Panc1 (cell line): Measurements from ENCODE around the gene PEX5L.

Experiments
- POLR2AphosphoS5 ChIP-seq: IDR thresholded peaks from 2 replicates; pipeline ENCODE4 v1.6.1; 2012; ENCODE audit warnings: mild to moderate bottlenecking, low read depth, low read length, moderate library complexity
- SIN3A ChIP-seq: IDR thresholded peaks from 2 replicates; pipeline ENCODE4 v1.6.1; 2012; ENCODE audit warnings: low read depth, mild to moderate bottlenecking, low read length, moderate library complexity, borderline replicate concordance; ENCODE audit not compliant: insufficient read depth
- TCF7L2 ChIP-seq: IDR thresholded peaks from 2 replicates; pipeline ENCODE4 v1.6.1; 2011; ENCODE audit warnings: mild to moderate bottlenecking, low read depth, low read length, inconsistent platforms
- TF ChIP-seq, protein P1 (sequence below): fragments of 450-650 bp; IDR thresholded peaks from 2 replicates; pipeline ENCODE4 v1.5.1; 2017; ENCODE audit warnings: mild to moderate bottlenecking

GRCh38 chr3:179895330-179895729 lies 141.4 kb downstream of the PEX5L start:
- TF ChIP-seq, protein P1, sequence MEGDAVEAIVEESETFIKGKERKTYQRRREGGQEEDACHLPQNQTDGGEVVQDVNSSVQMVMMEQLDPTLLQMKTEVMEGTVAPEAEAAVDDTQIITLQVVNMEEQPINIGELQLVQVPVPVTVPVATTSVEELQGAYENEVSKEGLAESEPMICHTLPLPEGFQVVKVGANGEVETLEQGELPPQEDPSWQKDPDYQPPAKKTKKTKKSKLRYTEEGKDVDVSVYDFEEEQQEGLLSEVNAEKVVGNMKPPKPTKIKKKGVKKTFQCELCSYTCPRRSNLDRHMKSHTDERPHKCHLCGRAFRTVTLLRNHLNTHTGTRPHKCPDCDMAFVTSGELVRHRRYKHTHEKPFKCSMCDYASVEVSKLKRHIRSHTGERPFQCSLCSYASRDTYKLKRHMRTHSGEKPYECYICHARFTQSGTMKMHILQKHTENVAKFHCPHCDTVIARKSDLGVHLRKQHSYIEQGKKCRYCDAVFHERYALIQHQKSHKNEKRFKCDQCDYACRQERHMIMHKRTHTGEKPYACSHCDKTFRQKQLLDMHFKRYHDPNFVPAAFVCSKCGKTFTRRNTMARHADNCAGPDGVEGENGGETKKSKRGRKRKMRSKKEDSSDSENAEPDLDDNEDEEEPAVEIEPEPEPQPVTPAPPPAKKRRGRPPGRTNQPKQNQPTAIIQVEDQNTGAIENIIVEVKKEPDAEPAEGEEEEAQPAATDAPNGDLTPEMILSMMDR, result no peak
- TF ChIP-seq POLR2AphosphoS5 (no peak), SIN3A (no peak), TCF7L2 (no peak)
